Measurements from ENCODE around the gene SNX14. TPM values are rescaled to one million over a fixed set of nuclear protein-coding genes. Genes with fewer than 3 reads are reported as not detected.
"Not testable (repeated sequence)": the region's sequence is repeated elsewhere in the genome, so short reads cannot be mapped to it uniquely, and the experiment has no call there.

SNX14 gene
- total RNA-seq, 1 experiment from 2014 or later = 96.7 TPM

DNA sequence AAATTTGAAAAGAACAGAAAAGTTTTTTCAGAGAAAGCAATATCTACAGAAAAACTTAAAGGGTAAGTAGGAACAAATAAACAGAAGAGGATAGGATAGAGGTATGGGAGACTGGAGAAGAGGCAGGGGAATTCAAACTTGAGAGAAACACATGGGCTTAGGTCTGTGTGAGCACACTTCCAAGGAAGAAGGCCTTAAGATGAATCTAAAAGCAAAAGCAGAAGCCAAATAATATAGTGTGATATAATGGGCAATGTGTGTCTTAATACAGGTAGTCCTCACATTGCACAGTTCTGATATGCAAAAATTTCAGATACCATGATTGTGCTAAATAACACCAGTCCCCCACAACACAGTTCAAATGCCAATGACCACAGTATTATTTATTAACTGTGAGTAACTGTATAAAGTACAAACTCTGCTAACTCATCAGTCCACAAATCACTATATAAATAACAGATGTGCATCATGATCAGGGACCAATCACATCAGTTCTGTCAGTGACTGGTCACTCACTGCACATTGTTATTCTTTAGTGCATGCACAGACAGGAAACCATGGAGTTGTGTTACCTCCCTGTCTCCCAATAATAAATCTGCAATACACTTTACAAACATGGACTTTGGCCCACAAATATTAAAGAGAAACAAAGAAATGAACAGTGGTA lies 18.6 kb downstream of the SNX14 start:
- Histone ChIP-seq H3K27ac (no peak overlapping the region), H3K36me3 (peaks cover 12% of the 10 kb centered on the region; the same call in 1 of the 2 replicates)
- DNase-seq (ENCODE audit: low read depth in 1 of 2, low spot score in 2 of 2) = peak in 1 of 2 experiments; percentile 27

DNA sequence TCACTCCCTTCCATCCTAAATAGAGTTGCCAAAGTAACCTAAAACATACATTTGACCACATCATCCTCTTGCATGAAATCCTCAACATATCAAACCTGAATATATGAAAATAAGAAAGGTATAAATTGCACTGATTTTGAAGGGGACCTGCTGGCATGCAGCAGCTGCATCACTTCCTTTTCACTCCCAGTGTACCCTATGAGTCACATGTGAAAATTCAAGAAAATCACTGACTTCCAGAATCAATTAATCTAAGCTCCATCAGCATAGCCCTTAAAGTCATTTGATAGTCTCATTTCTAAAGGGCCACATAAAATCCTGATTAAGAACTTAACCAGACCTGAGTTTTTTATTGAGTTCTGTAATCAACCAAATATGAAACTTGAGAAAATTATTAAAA lies 24.3 kb downstream of the SNX14 start:
- Histone ChIP-seq H3K36me3 (peaks cover 27% of the 10 kb centered on the region), H3K9me3 (replicated peaks) (no peaks in the 10 kb centered on the region), H3K27me3 (replicated peaks) (no peaks in the 10 kb centered on the region), H3K4me3 (no peak overlapping the region), H3K4me1 (replicated peaks) (no peaks in the 10 kb centered on the region), H3K27ac (no peak overlapping the region)
- no peak for DNase-seq (ENCODE audit: low read depth in 1 of 2, low spot score in 2 of 2)

More for the DNA sequence above, 18.6 kb downstream of the SNX14 start:
- Histone ChIP-seq H3K4me1 (replicated peaks) (peaks cover 11% of the 10 kb centered on the region), H3K9me3 (replicated peaks) (no peaks in the 10 kb centered on the region), H3K4me3 (no peak overlapping the region), H3K27me3 (replicated peaks) (no peaks in the 10 kb centered on the region)

DNA sequence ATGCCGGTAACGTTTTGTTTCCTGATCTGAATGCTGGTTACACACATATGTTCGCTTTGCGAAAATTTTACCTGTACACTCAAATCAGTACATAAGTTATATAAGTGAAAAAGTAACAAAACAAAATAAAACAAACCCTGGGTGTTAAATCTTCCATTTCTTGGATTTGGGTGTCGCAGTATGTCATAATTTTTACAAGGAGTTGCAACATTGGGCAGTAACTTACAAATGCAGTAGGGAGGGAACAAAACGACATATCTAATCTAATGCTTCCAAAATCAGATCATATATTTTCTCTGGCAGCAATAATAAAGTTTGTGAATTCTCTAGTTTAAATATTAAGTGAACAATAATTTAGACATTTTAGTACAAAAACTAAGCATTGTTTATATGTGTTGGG lies 25.2 kb downstream of the SNX14 start:
- no peak for DNase-seq (ENCODE audit: low read depth in 1 of 2, low spot score in 2 of 2)
- Histone ChIP-seq H3K36me3 (peaks cover 33% of the 10 kb centered on the region), H3K27me3 (replicated peaks) (no peaks in the 10 kb centered on the region), H3K27ac (no peak overlapping the region), H3K4me3 (no peak overlapping the region), H3K4me1 (replicated peaks) (no peaks in the 10 kb centered on the region), H3K9me3 (replicated peaks) (no peaks in the 10 kb centered on the region)

DNA sequence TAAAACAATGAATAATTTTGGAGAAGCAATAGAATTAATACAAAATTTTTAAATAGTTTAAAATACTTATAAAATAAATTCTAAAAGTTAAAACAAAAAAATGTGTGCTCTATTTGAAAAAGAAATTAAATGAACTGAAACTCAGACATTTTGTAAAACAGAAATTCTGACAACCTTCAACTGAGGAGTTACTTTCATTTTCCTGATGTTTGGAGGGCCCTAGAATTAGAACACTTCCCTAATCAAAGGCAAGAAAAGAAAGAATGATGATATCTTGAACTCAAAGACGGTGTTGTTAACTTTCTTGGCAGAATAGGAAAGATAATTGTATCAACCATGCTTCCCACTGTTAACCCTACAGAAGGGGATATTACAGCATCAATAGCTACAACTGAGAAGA lies 27.9 kb downstream of the SNX14 start:
- Histone ChIP-seq H3K27me3 (replicated peaks) (no peaks in the 10 kb centered on the region), H3K36me3 (peaks cover 29% of the 10 kb centered on the region), H3K27ac (no peak overlapping the region), H3K9me3 (replicated peaks) (no peaks in the 10 kb centered on the region), H3K4me1 (replicated peaks) (no peaks in the 10 kb centered on the region), H3K4me3 (no peak overlapping the region)
- DNase-seq (ENCODE audit: low read depth in 1 of 2, low spot score in 2 of 2) = no peak

DNA sequence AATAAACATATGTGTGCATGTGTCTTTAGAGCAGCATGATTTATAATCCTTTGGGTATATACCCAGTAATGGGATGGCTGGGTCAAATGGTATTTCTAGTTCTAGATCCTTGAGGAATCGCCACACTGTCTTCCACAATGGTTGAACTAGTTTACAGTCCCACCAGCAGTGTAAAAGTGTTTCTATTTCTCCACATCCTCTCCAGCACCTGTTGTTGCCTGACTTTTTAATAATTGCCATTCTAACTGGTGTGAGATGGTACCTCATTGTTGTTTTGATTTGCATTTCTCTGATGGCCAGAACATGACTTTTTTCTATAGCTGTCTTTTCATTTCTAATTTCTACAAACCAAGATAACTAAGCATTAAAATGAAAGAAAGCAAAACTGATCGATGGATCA lies 29.4 kb downstream of the SNX14 start:
- DNase-seq (ENCODE audit: low read depth in 1 of 2, low spot score in 2 of 2); H3K27me3 ChIP-seq (replicated peaks); H3K9me3 ChIP-seq (replicated peaks); H3K4me1 ChIP-seq (replicated peaks); H3K27ac ChIP-seq; H3K4me3 ChIP-seq: not testable (repeated sequence)
- peaks cover 34% of the 10 kb centered on the region for H3K36me3 ChIP-seq

DNA sequence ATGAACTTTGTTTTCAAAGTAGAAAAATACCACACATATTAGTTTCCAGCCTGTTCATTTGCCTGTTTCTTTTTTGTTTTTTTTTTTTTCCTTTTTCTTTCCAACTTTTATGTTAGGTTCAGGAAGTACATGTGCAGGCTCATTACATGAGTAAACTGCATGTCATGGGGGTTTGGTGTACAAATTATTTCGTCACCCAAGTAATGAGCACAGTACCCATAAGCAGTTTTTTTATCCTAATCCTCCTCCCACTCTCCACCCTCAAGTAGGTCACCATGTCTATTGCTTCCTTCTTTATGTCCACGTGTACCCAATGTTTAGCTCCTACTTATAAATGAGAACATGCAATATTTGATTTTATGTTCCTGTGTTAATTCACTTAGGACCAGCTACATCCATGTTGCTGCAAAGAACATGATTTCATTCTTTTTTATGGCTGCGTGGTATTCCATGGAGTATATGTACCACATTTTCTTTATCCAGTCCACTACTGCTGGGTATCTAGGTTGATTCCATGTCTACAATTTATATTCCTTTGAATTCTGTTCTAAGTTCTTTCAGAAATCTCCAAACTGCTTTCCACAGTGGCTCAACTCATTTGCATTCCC lies 31.8 kb downstream of the SNX14 start:
- H3K27me3 ChIP-seq (replicated peaks) = no peaks in the 10 kb centered on the region
- H3K9me3 ChIP-seq (replicated peaks) = no peaks in the 10 kb centered on the region
- peaks cover 24% of the 10 kb centered on the region for H3K36me3 ChIP-seq
- H3K4me3 ChIP-seq = no peak overlapping the region
- no peaks in the 10 kb centered on the region for H3K4me1 ChIP-seq (replicated peaks)
- DNase-seq (ENCODE audit: low read depth in 1 of 2, low spot score in 2 of 2) = no peak
- H3K27ac ChIP-seq = no peak overlapping the region

DNA sequence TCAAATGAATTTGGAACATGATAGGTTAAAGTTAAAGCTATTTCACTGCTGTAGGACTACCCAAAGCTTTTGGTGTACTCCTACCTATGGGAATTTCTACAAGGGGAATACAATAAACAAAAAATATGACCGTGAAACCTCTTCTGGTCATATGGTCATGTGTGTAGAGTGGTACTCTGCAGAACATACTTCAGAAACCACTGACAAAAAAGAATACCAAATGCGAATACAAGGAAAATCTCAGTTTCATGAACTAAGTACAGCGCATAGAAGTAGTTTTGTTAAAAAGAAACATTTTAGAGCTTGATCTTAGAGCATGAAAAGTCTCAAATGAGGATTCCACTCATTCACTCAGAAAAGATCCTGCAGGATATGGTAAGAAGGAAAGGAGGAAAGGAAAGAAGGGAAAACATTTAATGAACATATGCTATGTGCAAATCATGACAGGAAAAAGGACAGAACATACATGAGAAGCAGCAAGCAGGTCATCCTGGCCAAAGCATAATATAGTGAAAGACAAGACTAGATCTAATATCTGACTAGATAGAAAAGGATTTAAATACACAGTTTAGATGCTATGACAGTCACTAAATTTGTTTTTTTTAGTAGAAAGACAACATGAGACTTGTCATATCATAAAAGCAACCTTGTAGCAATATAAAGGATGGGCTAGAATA lies 36.5 kb downstream of the SNX14 start:
- Histone ChIP-seq H3K27ac (no peak overlapping the region), H3K4me1 (replicated peaks) (no peaks in the 10 kb centered on the region), H3K4me3 (no peak overlapping the region), H3K36me3 (peaks cover 22% of the 10 kb centered on the region), H3K9me3 (replicated peaks) (no peaks in the 10 kb centered on the region), H3K27me3 (replicated peaks) (no peaks in the 10 kb centered on the region)
- no peak for DNase-seq (ENCODE audit: low read depth in 1 of 2, low spot score in 2 of 2)

DNA sequence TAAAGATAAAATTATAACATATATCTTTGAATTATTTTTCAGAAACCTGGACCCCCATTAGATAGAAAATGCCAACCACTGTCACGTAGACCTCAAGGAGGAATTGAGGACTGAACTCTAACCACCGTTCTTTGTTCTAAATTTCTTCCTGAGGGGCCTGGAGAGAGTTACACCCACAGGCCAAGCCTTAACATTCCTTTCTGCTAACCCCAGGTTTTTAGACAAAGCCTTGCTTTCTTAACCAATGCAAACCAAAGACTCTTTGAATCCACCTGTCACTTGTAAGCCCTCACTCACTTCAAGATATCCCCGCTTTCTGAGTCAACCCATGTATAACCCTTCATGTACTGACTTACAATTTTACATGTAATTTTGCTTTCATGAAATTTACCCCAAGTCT lies 41.0 kb downstream of the SNX14 start:
- Histone ChIP-seq H3K36me3 (peaks cover 23% of the 10 kb centered on the region), H3K27ac (no peak overlapping the region)
- no peak for DNase-seq (ENCODE audit: low read depth in 1 of 2, low spot score in 2 of 2)

DNA sequence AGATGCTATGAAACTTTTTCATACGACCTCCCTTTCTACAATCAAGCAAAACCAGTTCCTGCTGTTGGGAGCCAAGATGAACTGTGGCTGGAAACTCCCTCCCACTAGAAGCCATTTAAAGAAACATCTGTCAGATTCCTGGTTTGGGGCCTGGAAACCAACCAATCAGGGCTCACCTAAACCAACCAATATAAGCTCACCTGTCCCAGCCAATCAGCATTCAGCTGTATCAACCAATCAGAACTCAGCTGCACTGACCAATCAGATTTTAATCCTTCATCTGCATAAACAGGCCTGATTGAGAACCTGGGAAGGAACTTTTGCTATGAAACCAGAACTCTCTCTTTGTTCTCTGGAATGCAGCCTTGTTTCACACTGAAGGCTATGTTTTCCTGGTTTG lies 42.4 kb downstream of the SNX14 start:
- Histone ChIP-seq H3K27ac (no peak overlapping the region), H3K27me3 (replicated peaks) (no peaks in the 10 kb centered on the region), H3K9me3 (replicated peaks) (no peaks in the 10 kb centered on the region), H3K4me3 (no peak overlapping the region), H3K4me1 (replicated peaks) (no peaks in the 10 kb centered on the region), H3K36me3 (peaks cover 30% of the 10 kb centered on the region)
- DNase-seq (ENCODE audit: low read depth in 1 of 2, low spot score in 2 of 2) = no peak

More for the DNA sequence above, 41.0 kb downstream of the SNX14 start:
- Histone ChIP-seq H3K9me3 (replicated peaks) (no peaks in the 10 kb centered on the region), H3K4me1 (replicated peaks) (no peaks in the 10 kb centered on the region), H3K4me3 (no peak overlapping the region), H3K27me3 (replicated peaks) (no peaks in the 10 kb centered on the region)

DNA sequence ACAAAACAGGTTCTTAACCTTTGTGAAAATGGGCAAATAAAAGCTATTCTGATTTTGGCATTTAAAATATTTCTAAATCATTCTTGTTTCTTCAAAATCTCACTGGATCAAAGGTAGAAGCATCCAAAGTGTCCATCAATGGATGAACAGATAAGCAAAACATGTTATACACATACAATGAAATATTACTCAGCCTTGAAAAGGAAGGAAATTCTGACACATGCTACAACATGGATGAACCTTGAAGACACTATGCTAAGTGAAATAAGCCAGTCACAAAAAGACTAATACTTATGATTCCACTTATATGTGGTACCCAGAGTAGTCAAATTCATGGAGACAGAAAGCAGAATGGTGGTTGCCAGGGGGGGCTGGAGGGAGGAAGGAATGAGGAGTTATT lies 45.9 kb downstream of the SNX14 start:
- Histone ChIP-seq H3K9me3 (replicated peaks) (no peaks in the 10 kb centered on the region), H3K4me3 (no peak overlapping the region), H3K36me3 (peaks cover 25% of the 10 kb centered on the region), H3K27ac (no peak overlapping the region), H3K27me3 (replicated peaks) (no peaks in the 10 kb centered on the region), H3K4me1 (replicated peaks) (0 out of 2 replicates have a peak, but pooled peaks cover 3% of the 10 kb centered on the region)
- no peak for DNase-seq (ENCODE audit: low read depth in 1 of 2, low spot score in 2 of 2)

DNA sequence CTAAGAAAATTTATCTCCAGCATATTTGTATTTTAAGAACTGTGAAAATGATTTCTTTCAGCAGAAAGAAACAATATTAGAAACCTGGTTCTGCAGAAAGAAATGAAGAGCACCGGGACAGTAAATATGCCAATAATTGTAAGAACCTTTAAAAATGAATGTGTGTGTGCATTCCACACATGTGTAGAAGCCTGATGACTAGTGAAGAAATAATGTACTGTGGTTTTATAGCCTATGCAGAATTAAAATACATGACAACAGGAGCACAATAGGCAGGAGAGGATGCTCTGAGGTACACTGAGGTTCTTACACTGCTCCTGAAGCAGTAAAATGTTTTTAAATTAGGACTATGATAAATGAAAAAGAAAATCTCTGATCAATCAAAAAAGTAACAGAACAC lies 48.9 kb downstream of the SNX14 start:
- peaks cover 35% of the 10 kb centered on the region for H3K36me3 ChIP-seq
- H3K4me1 ChIP-seq (replicated peaks) = peaks cover 3% of the 10 kb centered on the region; the same call in 1 of the 2 replicates
- no peak for DNase-seq (ENCODE audit: low read depth in 1 of 2, low spot score in 2 of 2)
- no peak overlapping the region for H3K27ac ChIP-seq
- no peaks in the 10 kb centered on the region for H3K9me3 ChIP-seq (replicated peaks)
- H3K4me3 ChIP-seq = no peak overlapping the region
- no peaks in the 10 kb centered on the region for H3K27me3 ChIP-seq (replicated peaks)

DNA sequence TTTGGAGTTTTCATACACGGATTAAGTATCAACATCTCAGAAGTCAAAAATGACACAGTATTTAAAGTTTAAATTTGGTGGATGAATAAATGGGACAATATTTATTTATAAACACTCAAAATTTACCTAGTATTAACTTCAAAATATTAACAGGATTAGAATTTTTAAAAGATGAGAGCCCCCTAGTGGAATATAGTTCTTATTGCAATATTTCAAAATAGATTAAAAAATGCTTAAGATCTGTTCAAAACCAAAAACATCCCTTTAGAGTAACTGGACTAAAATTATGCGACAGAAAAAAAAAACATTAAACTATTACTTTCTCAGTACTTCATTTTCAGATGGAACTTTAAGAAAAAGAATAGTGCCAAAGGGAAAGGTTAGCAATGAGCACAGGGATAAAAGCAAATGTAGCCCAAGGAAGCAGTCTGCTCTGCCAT lies 56.6 kb downstream of the SNX14 start:
- Histone ChIP-seq H3K9me3 (replicated peaks) (no peaks in the 10 kb centered on the region), H3K36me3 (peaks cover 30% of the 10 kb centered on the region), H3K4me3 (no peak overlapping the region), H3K27ac (no peak overlapping the region), H3K27me3 (replicated peaks) (no peaks in the 10 kb centered on the region), H3K4me1 (replicated peaks) (no peaks in the 10 kb centered on the region; the same call in 1 of the 2 replicates)
- no peak for DNase-seq (ENCODE audit: low read depth in 1 of 2, low spot score in 2 of 2)

DNA sequence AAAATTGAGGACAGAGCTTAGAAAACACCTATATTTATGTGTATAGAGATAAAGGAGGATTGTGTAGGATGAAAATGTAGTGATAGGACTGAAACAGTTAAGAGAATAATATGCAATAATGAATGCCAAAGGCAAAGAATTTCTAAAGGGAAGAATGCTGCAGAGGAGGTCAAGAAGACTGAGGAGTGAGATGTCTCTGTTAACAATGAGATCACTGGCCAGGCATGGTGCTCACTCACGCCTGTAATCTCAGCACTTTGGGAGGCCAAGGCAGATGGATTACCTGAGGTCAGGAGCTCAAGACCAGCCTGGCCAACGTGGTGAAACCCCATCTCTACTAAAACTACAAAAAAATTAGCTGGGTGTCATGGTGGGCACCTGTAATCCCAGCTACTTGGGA lies 69.4 kb downstream of the SNX14 start:
- not testable (repeated sequence) for DNase-seq (ENCODE audit: low read depth in 1 of 2, low spot score in 2 of 2); H3K27me3 ChIP-seq (replicated peaks)
- peaks cover 39% of the 10 kb centered on the region for H3K36me3 ChIP-seq

DNA sequence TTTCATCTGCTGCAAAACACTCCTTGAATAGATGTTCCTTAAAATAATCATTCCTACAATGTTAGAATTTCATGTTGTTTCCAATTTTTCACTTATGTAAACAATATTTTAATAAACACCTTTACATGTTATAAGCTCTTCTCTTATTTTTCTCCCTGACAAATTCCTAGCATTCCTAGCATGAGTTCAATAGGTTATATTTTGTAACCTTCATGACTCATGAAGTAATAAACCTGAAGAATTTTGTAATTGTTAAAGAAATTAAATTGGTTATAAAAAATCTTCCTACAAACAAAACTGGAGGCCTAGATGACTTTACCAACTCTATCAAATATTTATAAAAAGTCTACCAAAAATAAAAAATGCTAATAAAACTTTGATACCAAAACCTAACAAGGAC lies 77.5 kb downstream of the SNX14 start:
- Histone ChIP-seq H3K27ac (no peak overlapping the region), H3K36me3 (peaks cover 32% of the 10 kb centered on the region), H3K27me3 (replicated peaks) (no peaks in the 10 kb centered on the region), H3K9me3 (replicated peaks) (no peaks in the 10 kb centered on the region), H3K4me3 (no peak overlapping the region), H3K4me1 (replicated peaks) (peaks cover 7% of the 10 kb centered on the region)
- DNase-seq (ENCODE audit: low read depth in 1 of 2, low spot score in 2 of 2) = peak in 1 of 2 experiments; percentile 27

More for the DNA sequence above, 69.4 kb downstream of the SNX14 start:
- H3K4me1 ChIP-seq (replicated peaks); H3K9me3 ChIP-seq (replicated peaks); H3K27ac ChIP-seq; H3K4me3 ChIP-seq: not testable (repeated sequence)
